ENCODE results near the gene SKI.
"Not testable (repeated sequence)": the region's sequence is repeated elsewhere in the genome, so short reads cannot be mapped to it uniquely, and the experiment has no call there.

Gene SKI

DNA sequence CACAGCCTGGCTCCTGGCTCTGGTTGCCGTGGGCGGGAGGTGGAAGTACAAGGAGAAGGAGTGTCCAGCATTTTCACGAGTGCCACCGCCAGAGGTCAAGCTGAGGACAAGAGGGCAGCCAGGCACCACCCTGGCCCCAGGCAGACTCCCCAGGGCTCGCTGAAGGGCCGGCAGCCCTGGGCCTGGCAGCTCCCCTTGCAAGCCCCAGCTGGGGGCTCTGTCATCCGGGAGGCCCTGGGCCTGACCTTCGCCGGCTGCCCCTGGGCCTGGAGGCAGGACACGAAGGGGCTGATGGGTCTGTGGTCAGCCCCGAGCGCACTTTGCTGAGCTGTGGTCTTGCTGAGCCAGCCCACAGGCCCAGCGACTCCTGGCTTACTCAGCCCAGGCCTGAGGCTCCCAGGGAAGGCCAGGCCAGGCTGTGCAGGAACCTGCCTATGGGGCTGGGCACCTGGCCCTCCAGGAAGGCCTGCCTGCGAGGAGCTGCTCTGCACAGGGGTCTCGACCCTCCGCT is 88.4 kb downstream of the SKI start:
- H3K4me1 Mint-ChIP-seq (ENCODE audit: low read depth), result no peaks in the 10 kb centered on the region
- no peaks in the 10 kb centered on the region for H3K9me3 Mint-ChIP-seq
- H3K4me3 Mint-ChIP-seq, result no peak overlapping the region
- H3K36me3 Mint-ChIP-seq (ENCODE audit: low read depth), result no peaks in the 10 kb centered on the region
- no peak overlapping the region for H3K27ac Mint-ChIP-seq
- no peaks in the 10 kb centered on the region for H3K27me3 Mint-ChIP-seq (ENCODE audit: low read depth)

DNA sequence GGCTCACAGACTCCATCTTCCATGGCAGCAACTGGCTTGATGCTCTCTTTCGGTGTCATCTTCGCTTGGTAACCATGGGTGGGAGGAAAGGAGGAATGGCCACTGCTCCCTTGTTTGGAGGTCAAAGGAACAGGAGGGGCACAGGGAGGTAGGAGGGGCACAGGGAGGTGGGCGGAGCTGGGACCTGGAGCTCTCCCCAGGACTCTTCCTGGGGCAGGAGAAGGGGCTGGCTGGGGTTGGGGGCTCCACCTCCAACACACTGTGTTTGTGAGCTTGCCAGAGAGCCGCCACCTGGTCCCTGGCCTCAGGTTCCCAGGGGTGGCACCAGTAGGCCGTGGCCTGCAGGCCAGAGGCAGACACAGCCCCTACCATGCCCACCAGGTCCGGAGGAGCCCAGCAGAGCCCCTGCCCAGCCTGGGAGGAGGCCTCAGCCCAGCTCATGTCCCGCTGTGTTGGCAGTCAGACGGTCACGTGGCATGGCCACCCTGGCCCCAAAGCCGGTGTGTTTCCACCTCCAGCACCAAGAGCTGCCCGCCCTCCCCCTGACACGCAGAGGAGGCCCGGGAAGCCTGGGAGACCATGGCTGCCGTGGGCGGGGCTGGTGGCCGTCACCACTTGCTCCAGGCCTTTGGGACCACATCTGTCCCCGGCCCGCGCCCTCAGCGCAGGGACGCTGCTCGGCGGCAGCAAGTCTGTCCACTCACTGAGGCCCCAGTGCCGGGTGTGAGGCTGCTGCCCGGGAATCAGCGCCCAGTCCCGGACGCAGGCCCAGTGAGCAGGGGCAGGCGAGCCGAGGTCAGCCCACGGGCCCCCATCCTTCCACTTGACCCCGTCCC is 89.3 kb downstream of the SKI start:
- H3K4me1 Mint-ChIP-seq (ENCODE audit: low read depth), result no peaks in the 10 kb centered on the region
- H3K4me3 Mint-ChIP-seq, result peak overlapping the region; percentile 37
- no peaks in the 10 kb centered on the region for H3K27me3 Mint-ChIP-seq (ENCODE audit: low read depth)
- no peaks in the 10 kb centered on the region for H3K9me3 Mint-ChIP-seq
- no peaks in the 10 kb centered on the region for H3K36me3 Mint-ChIP-seq (ENCODE audit: low read depth)
- H3K27ac Mint-ChIP-seq, result peak overlapping the region; percentile 63

DNA sequence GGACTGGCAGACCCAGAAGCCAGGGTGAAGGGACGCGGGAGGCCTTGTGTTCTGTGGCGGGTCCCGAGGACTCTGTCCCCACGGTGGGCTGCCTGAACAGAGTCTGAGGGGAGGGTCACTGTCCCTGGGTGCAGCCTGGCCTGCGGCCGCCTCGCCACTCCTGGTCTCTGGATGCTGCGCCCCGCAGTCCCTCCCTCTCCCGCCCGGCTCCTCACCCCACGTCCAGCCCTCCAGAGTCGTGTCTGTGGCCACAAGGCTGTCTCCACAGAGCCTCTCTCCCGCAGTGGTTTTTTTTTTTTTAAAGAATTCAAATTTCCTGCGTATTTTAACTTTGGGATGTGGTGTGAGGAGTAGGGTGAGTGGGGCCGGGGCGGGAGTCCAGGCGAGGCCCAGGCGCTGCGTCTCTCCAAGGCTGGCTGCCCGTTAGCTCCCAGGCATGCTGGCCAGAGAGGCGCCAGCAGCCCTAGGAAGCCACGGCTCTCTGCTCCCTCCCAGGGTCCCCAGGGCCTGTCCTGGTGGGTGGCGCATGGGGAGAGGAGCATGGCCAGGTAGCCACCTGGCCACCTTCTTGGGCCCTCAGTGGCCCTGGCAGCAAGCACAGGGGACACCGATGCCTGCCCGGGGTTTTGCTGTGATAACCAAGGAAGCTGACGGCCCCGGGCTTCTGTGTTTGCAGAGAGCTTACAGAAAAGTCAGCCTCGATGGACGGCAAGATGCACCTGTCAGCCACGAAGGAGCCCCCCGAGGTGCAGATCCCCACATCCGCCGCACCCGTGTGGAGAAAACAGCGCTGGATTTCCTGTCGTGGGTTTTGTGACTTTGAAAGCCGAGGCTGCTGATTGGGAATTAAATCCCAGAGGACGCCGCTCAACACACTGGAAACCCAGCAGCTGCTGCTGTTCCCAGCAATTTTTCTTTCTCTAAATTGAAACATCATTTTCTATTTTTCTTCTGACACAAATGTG is 90.5 kb downstream of the SKI start:
- Mint-ChIP-seq H3K36me3 (ENCODE audit: low read depth) (no peaks in the 10 kb centered on the region), H3K27me3 (ENCODE audit: low read depth) (no peaks in the 10 kb centered on the region), H3K27ac (no peak overlapping the region), H3K9me3 (no peaks in the 10 kb centered on the region), H3K4me3 (no peak overlapping the region), H3K4me1 (ENCODE audit: low read depth) (no peaks in the 10 kb centered on the region)

DNA sequence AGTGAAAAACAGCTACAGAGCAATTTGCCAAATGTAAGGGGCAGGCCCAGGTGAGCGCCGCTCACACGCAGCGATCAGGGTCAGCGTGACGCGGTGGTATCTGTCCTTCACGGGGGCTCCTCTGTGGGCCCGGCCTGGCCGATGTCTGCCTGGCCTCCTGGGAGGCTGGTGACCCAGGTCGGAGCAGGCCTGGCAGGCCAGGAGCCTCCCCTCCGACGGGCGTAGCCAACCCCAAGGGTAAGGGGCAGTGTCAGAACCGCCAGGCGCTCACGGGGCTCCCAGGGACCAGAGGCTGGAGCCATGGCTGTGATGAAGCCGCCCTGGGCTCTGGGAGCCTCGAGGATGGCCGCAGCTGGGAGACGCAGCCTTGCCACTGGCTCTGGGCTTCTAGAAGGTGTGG is 91.2 kb downstream of the SKI start:
- Mint-ChIP-seq H3K27ac (no peak overlapping the region), H3K27me3 (ENCODE audit: low read depth) (no peaks in the 10 kb centered on the region), H3K4me1 (ENCODE audit: low read depth) (no peaks in the 10 kb centered on the region), H3K9me3 (no peaks in the 10 kb centered on the region), H3K4me3 (no peak overlapping the region), H3K36me3 (ENCODE audit: low read depth) (no peaks in the 10 kb centered on the region)

DNA sequence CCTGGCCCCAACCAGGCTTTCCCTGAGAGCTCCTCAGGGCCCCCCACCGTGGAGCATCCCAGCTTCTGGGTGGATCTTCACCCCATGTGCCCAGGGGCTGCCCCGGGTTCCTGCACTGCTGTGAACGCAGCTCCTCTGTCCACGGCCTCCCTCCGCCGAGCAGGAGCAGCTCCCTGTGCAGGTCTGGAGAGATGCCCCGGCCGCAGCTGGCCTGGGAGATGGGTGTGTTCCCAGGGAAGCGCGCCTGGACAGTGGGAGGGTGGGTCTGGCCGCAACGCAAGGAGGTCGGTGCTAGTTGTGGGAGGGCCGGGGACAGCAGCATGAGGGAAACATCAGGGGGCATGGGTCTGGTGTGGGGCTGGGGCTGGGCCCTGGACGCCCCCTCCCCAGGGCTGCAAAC is 91.9 kb downstream of the SKI start:
- Mint-ChIP-seq H3K9me3 (peaks cover 1% of the 10 kb centered on the region), H3K27ac (no peak overlapping the region), H3K36me3 (ENCODE audit: low read depth) (peaks cover under 1% of the 10 kb centered on the region), H3K27me3 (ENCODE audit: low read depth) (no peaks in the 10 kb centered on the region), H3K4me1 (ENCODE audit: low read depth) (no peaks in the 10 kb centered on the region), H3K4me3 (no peak overlapping the region)

DNA sequence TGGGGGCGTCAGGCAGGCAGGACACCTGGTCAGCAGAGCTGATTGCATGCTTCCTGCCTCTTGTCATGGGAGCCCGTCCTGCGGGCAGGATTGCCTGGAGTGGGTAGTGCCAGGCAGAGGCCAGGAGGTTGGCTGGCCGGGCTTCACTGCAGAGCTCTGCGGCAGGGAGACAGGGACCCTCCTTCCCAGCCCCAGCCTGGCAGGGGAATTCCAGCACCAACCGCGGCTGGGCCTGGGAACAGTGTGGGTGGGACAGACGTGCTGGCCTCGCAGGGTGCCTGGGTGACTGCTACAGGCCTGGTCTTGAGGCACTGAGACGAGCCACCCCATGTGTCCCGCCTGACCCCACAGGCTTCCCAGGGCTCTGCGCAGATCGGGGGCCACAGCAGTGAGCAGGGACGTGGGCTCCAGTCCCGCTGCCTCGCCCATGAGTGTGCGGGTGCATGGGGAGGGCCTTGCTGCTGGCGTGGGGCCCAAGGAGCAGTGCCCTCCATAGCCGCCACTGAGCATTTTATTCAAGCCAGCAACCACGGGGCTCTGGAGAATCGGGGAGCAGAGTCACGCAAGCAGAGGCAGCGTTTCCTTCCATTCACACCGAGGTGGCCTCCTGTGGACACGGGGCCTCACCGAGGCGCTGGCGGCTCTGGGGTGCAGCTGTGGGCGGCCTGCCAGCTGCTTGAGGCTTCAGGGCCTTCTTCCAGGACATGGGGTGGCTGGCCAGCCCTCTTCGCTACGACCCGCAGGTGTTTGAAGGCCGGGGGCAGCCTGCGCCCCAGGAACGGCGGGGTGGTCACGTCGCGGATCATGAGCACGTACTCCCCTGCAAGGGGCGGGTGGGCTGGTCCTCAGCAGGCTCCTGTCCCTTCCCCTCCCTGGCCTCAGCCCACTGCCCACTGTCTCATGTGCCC is 92.9 kb downstream of the SKI start:
- Mint-ChIP-seq H3K36me3 (ENCODE audit: low read depth) (peaks cover 2% of the 10 kb centered on the region), H3K4me3 (no peak overlapping the region), H3K4me1 (ENCODE audit: low read depth) (no peaks in the 10 kb centered on the region), H3K27ac (no peak overlapping the region), H3K9me3 (peaks cover 4% of the 10 kb centered on the region), H3K27me3 (ENCODE audit: low read depth) (no peaks in the 10 kb centered on the region)

DNA sequence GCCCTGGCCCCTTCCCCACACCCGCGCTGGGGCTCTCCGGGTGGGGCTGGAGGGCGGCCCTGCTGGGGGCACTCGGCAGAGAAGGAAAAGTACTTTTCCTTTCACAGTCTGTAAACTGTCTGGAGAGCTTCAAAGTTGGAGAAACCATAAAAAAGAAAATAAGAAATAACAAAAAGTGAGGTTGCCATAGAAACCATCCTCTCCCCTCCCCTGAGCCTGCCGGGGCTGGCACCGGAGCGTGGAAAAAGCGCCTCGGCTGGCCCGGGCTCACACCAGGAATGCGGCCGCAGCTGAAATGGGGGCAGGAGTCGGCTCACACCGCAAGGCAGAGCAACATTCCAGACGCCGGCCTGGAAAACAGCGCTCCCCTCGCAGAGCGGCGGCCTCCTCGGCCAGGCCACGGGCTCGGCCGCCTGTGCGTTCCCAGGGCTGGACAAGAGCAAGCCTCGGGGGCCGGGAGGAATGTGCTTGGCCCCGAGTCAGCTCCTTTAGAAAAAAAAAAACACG is 94.0 kb downstream of the SKI start:
- Mint-ChIP-seq H3K9me3 (peaks cover 4% of the 10 kb centered on the region), H3K27ac (no peak overlapping the region), H3K4me1 (ENCODE audit: low read depth) (no peaks in the 10 kb centered on the region), H3K4me3 (no peak overlapping the region), H3K36me3 (ENCODE audit: low read depth) (peaks cover 2% of the 10 kb centered on the region), H3K27me3 (ENCODE audit: low read depth) (no peaks in the 10 kb centered on the region)

DNA sequence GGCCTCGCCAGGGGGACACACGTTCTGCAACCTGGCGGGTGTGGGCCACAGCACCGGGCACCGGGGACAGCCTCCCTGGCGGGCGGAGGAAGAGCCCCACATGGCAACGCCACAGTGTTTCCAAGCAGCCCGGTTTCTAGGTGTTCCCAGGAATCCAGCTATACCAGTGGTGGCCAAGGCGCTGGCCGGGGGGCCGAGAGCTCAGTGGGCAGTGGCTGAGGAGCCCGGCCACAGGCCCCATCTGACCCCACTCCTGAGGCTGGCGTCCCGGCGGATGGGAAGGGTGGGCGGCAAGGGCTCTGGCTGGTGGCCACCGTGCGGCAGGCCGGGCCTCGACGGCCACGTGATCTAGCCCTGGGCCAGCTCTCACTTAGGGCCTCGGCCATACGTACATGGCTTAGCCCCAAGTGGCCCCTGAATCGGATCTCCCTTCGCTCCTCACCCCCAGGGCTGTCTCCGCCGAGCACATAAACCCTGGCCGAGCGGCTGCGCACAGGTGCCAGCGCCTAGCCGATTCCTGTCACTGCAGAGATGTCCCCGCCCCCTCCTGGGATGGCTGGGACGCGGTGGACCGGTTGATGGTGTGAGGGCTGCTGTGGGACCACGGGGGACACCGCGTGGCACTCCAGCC is 94.6 kb downstream of the SKI start:
- Mint-ChIP-seq H3K36me3 (ENCODE audit: low read depth) (peaks cover 2% of the 10 kb centered on the region), H3K4me1 (ENCODE audit: low read depth) (no peaks in the 10 kb centered on the region), H3K9me3 (peaks cover 4% of the 10 kb centered on the region), H3K4me3 (no peak overlapping the region), H3K27ac (no peak overlapping the region), H3K27me3 (ENCODE audit: low read depth) (no peaks in the 10 kb centered on the region)

DNA sequence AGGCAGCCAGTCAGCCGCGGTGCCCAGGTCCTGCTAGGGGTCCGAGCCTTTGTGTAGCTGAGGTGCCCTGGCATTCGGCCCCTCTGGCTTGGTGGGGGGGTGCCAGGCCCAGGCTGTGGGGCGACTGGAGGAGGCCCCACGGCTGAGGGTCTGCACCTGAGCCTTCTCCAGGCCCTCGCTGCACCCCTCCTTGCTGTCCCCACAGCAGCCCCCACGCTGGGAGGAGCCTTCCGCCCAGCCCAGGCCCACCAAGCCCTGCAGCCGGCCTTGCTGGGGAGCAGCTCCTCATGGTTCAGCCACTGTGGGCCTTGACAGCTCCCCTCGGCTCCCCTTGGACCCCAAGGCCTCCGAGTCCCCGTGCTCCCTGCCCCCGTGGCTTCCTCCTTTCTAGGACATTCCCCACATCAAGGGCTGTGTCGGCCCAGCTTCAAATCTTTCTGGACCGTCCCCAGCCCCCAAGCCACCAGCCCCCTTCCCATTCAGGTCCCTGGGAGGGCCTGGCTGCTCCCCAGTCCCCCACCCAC is 95.4 kb downstream of the SKI start:
- H3K27me3 Mint-ChIP-seq (ENCODE audit: low read depth), result no peaks in the 10 kb centered on the region
- H3K27ac Mint-ChIP-seq, result no peak overlapping the region
- peaks cover 4% of the 10 kb centered on the region for H3K9me3 Mint-ChIP-seq
- peaks cover 2% of the 10 kb centered on the region for H3K36me3 Mint-ChIP-seq (ENCODE audit: low read depth)
- no peak overlapping the region for H3K4me3 Mint-ChIP-seq
- no peaks in the 10 kb centered on the region for H3K4me1 Mint-ChIP-seq (ENCODE audit: low read depth)

DNA sequence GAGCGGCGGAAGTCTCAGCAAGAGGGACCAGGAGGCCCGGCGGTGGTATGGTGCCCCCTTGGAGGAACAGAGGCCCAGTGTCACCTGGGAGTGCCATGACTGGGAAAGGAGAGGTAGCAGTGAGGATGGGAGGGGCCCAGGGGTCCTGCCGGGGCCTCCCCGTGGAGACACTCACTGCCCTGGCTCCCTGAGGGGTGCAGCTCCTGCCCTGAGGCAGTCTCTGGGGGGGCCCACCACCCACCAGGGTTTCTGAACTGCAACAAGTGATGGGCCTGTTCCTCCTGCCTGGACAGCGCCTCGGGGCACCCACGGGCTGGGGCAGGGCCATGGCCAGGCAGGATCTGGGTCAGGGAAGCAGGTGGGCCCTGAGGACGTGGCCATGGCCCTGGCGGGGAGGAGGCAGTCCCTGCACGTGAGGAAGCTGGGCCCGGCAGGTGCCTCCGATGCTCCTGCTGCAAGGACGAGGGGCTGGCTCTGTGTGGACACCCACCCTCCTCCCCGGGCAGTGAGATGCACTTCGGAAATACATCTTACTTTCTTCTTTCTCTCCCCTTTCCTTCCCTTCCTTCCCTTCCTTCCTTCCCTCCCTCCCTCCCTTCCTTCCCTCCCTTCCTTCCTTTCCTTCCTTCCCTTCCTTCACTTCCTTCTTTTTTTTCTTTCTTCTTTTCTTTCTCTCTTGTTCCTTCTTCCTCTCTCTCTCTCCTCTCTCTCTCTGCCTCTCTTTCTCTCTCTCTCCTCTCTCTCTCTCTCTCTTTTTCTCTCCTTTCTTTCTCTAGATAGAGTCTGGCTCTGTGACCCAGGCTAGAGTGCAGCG is 96.6 kb downstream of the SKI start:
- no peaks in the 10 kb centered on the region for H3K27me3 Mint-ChIP-seq (ENCODE audit: low read depth)
- no peak overlapping the region for H3K4me3 Mint-ChIP-seq
- H3K9me3 Mint-ChIP-seq, result peaks cover 4% of the 10 kb centered on the region
- H3K36me3 Mint-ChIP-seq (ENCODE audit: low read depth), result peaks cover 2% of the 10 kb centered on the region
- H3K27ac Mint-ChIP-seq, result peak overlapping the region; percentile 49
- no peaks in the 10 kb centered on the region for H3K4me1 Mint-ChIP-seq (ENCODE audit: low read depth)

DNA sequence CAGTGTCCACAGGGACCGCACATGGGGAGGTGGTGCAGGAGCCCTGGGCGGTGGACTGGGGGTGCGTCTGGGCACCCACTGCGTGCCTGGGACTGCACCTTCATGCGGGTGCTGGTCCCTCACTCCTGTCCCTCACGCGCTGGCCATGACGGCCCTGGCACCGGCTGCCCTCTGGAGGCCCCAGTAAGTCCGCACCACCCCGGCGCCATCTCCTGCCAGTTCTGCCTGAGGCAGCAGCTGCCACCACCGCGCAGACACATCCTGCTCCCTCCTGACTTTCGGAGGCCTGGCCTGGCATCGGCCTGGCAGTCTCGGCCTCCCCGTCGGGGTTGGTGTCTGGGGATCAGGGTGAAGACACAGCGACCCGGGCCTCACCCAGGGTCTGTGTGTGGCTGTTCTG is 98.4 kb downstream of the SKI start:
- Mint-ChIP-seq H3K4me1 (ENCODE audit: low read depth) (no peaks in the 10 kb centered on the region), H3K4me3 (no peak overlapping the region), H3K27ac (no peak overlapping the region), H3K9me3 (peaks cover 4% of the 10 kb centered on the region), H3K27me3 (ENCODE audit: low read depth) (no peaks in the 10 kb centered on the region), H3K36me3 (ENCODE audit: low read depth) (peaks cover 2% of the 10 kb centered on the region)

DNA sequence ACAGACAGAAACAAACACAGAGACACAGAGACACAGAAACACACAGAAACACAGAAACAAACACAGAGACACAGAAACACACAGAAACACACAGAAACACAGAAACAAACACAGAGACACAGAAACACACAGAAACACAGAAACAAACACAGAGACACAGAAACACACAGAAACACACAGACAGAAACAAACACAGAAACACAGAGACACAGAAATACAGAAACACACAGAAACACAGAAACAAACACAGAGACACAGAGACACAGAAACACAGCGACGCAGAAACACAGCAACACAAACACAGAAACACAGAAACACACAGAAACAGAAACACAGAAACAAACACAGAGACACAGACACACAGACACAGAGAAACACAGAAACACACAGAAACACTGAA is 99.0 kb downstream of the SKI start:
- not testable (repeated sequence) for H3K27ac Mint-ChIP-seq; H3K4me3 Mint-ChIP-seq; H3K27me3 Mint-ChIP-seq (ENCODE audit: low read depth); H3K9me3 Mint-ChIP-seq; H3K36me3 Mint-ChIP-seq (ENCODE audit: low read depth); H3K4me1 Mint-ChIP-seq (ENCODE audit: low read depth)

DNA sequence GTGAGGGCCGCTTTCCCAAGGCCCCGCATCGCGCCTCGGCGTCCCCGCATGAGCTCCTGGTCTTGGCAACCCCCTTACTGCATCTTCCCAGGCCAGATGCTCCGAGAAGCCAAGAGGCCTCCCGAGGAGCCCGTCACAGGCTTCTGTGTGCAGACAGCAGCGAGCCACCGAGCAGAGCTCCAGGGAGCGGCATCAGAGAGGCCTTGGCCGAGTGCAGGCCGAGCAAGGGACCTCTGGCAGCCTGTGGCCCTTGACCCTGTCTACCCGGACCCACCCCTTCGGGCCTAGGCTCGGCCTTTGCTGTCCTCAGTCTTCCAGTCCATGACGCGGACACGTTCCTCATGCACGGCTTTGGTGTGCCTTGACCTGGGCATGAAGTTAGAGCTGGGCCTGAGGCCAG is 99.7 kb downstream of the SKI start:
- Mint-ChIP-seq H3K4me1 (ENCODE audit: low read depth) (no peaks in the 10 kb centered on the region), H3K9me3 (peaks cover 4% of the 10 kb centered on the region), H3K27ac (no peak overlapping the region), H3K36me3 (ENCODE audit: low read depth) (peaks cover 2% of the 10 kb centered on the region), H3K27me3 (ENCODE audit: low read depth) (no peaks in the 10 kb centered on the region), H3K4me3 (no peak overlapping the region)

Data from T-helper 1 cell treated with Interleukin-12 subunit alpha and Interleukin-12 subunit beta and Interleukin-4 antibody, amounts not matched to agents 30 μg/mL and 1 μg/mL, for 36 hours (primary cell).